ENCODE measurements around the gene RCBTB1. TPM values are rescaled to one million over a fixed set of nuclear protein-coding genes. Genes with fewer than 3 reads are reported as not detected.
"Not testable (repeated sequence)": the region's sequence is repeated elsewhere in the genome, so short reads cannot be mapped to it uniquely, and the experiment has no call there.

Gene RCBTB1
- total and polyA plus RNA-seq, 12 donors, result 6.1 to 23.5 (median 18.2) TPM

- WGBS, 2 donors, result 37 to 43% methylated on average over 8 of the region's 8 CpGs
- H3K9me3 ChIP-seq, result peaks cover 0 to 16% (median 0%) of the 10 kb centered on the region in 11 donors
- ATAC-seq (peak in 7 of 8 donors; percentile 34 to 70 (median 56)), DNase-seq (no peak)
- no peaks in the 10 kb centered on the region for H3K36me3 ChIP-seq
- peak overlapping the region in 9 of 10 donors; percentile 57 to 86 (median 68) for H3K27ac ChIP-seq
- no peaks in the 10 kb centered on the region for H3K27me3 ChIP-seq
- no peak overlapping the region for H3K4me3 ChIP-seq
- TF ChIP-seq CTCF (IDR thresholded peaks at IDR 0.05), result no peak
- intact Hi-C loops (cut with DNase I), result no loop called here
- H3K4me1 ChIP-seq, result peaks cover 2 to 43% (median 21%) of the 10 kb centered on the region in 9 donors
Measured at GRCh38 chr13:49615836-49616675, 30.7 kb upstream of the RCBTB1 start.

GRCh38 chr13:49612042-49612441 is 26.7 kb upstream of the RCBTB1 start:
- H3K27me3 ChIP-seq; ATAC-seq; DNase-seq; H3K36me3 ChIP-seq; H3K4me3 ChIP-seq; H3K27ac ChIP-seq; intact Hi-C loops (cut with DNase I): not testable (repeated sequence)
- WGBS, 2 donors, result 97 to 100% methylated on average over 3 of the region's 3 CpGs
- H3K9me3 ChIP-seq, result peaks cover 0 to 16% (median 0%) of the 10 kb centered on the region in 11 donors
- H3K4me1 ChIP-seq, result peaks cover 2 to 37% (median 19%) of the 10 kb centered on the region in 9 donors

- ATAC-seq (peak in 4 of 8 donors; percentile 17 to 66 (median 44)), DNase-seq (no peak)
- Histone ChIP-seq H3K9me3 (peaks cover 0 to 16% (median 0%) of the 10 kb centered on the region in 11 donors), H3K4me1 (peaks cover 0 to 19% (median under 1%) of the 10 kb centered on the region in 9 donors), H3K27me3 (no peaks in the 10 kb centered on the region), H3K36me3 (no peaks in the 10 kb centered on the region), H3K27ac (no peak overlapping the region), H3K4me3 (no peak overlapping the region)
- intact Hi-C loops (cut with DNase I), result no loop called here
- TF ChIP-seq CTCF (IDR thresholded peaks at IDR 0.05), result no peak
- WGBS, 2 donors, result 57 to 68% methylated on average over 1 of the region's 1 CpG
Measured at GRCh38 chr13:49610176-49610575, 24.8 kb upstream of the RCBTB1 start.

GRCh38 chr13:49608651-49609331 is 23.4 kb upstream of the RCBTB1 start:
- no peak for DNase-seq
- no peak overlapping the region for H3K27ac ChIP-seq
- ATAC-seq, result no peak
- TF ChIP-seq CTCF (IDR thresholded peaks at IDR 0.05), result no peak
- WGBS, 2 donors, result 88 to 97% methylated on average over 1 of the region's 1 CpG
- peaks cover 0 to 18% (median 0%) of the 10 kb centered on the region in 9 donors for H3K4me1 ChIP-seq
- no peaks in the 10 kb centered on the region for H3K36me3 ChIP-seq
- H3K4me3 ChIP-seq, result no peak overlapping the region
- H3K9me3 ChIP-seq, result peaks cover 0 to 16% (median 0%) of the 10 kb centered on the region in 11 donors
- intact Hi-C loops (cut with DNase I), result loop anchor here in 7 of 10 donors (2.0 to 10.0 kb wide), 6 partner anchors 74 to 308 kb away; partner anchors contain the start of gene PHF11 (in 2 of the 7)
- H3K27me3 ChIP-seq, result no peaks in the 10 kb centered on the region

Data from heart right ventricle (tissue), 16 donors.